Measurements from ENCODE around the gene NT5DC2.

The NT5DC2 gene

GRCh38 chr3:52525680-52526561 is 7.7 kb downstream of the NT5DC2 start:
- DNase-seq (ENCODE audit: low read depth, low spot score), result no peak

- no peak for DNase-seq (ENCODE audit: low read depth, low spot score)
Measured at GRCh38 chr3:52524752-52525679, 8.6 kb downstream of the NT5DC2 start.

- DNase-seq (ENCODE audit: low read depth, low spot score), result no peak
Measured at GRCh38 chr3:52524258-52524751, 9.4 kb downstream of the NT5DC2 start.

DNA sequence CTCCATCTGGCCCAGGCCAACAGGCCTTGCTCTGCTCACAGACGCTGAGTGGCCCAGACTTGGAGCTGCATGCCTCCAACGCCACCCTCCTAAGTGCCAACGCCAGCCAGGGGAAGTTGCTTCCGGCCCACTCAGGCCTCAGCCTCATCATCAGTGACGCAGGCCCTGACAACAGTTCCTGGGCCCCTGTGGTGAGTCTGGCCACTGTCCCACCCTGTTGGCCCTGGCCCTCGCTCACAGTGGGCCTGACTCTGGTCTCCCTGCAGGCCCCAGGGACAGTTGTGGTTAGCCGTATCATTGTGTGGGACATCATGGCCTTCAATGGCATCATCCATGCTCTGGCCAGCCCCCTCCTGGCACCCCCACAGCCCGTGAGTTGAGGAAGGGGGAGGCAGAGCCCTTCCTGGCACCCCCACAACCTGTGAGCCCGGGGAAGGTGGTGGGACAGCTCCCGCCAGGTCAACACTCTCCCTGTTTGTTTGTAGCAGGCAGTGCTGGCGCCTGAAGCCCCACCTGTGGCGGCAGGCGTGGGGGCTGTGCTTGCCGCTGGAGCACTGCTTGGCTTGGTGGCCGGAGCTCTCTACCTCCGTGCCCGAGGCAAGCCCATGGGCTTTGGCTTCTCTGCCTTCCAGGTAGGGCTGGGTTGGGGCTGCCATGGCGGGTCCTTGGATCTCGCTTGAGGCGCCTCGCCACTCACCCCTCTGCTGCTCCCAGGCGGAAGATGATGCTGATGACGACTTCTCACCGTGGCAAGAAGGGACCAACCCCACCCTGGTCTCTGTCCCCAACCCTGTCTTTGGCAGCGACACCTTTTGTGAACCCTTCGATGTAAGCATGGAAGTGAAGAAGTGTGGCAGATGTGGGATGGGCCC is 10.0 kb downstream of the NT5DC2 start:
- DNase-seq (ENCODE audit: low read depth, low spot score), result no peak

- DNase-seq (ENCODE audit: low read depth, low spot score), result no peak
Measured at GRCh38 chr3:52522651-52523251, 10.9 kb downstream of the NT5DC2 start.

DNA sequence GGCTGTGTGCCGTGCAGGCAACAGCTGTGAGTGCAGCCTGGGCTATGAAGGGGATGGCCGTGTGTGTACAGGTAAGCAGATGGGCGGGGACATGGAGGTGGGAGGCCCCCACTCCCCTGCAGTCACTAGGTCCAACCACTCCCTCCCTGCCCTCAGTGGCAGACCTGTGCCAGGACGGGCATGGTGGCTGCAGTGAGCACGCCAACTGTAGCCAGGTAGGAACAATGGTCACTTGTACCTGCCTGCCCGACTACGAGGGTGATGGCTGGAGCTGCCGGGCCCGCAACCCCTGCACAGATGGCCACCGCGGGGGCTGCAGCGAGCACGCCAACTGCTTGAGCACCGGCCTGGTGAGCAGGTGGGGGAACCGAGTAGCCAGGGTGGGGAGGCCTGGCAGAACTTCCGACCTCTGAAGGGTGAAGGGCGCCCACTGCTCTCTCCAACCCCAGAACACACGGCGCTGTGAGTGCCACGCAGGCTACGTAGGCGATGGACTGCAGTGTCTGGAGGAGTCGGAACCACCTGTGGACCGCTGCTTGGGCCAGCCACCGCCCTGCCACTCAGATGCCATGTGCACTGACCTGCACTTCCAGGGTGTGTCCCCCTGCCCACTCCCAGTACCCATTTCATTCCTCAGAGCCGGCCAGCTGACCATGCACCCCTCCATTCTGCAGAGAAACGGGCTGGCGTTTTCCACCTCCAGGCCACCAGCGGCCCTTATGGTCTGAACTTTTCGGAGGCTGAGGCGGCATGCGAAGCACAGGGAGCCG is 11.6 kb downstream of the NT5DC2 start:
- no peak for DNase-seq (ENCODE audit: low read depth, low spot score)

GRCh38 chr3:52521488-52521824 is 12.2 kb downstream of the NT5DC2 start:
- DNase-seq (ENCODE audit: low read depth, low spot score), result no peak

- DNase-seq (ENCODE audit: low read depth, low spot score), result no peak
Measured at GRCh38 chr3:52520716-52521487, 12.8 kb downstream of the NT5DC2 start.

- no peak for DNase-seq (ENCODE audit: low read depth, low spot score)
Measured at GRCh38 chr3:52520141-52520667, 13.5 kb downstream of the NT5DC2 start.

DNA sequence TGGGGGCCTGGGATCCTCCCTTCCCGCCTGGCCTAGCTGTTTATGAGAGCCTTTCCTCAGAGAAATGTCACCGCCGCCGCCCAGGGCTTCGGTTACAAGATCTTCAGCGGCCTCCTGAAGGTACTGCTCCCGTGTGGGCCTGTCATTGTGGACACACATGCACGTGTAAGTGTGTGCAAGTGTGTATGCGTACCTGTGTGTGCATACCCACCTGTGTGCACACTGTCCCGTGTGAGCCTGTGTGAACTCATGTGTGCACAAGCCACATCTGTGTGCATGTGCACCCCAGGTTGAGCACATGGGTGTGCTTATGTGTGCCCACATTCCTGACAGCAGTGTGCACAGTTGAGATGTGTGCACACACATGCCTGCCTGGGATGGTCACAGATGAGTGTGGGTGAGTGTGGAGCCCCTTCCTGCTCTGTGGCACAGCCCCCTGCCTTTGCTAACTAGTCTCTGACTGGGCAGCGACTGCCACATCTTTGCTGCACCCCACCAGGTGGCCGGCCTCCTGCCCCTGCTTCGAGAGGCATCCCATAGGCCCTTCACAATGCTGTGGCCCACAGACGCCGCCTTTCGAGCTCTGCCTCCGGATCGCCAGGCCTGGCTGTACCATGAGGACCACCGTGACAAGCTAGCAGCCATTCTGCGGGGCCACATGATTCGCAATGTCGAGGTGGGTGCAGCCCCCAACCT is 14.1 kb downstream of the NT5DC2 start:
- no peak for DNase-seq (ENCODE audit: low read depth, low spot score)

DNA sequence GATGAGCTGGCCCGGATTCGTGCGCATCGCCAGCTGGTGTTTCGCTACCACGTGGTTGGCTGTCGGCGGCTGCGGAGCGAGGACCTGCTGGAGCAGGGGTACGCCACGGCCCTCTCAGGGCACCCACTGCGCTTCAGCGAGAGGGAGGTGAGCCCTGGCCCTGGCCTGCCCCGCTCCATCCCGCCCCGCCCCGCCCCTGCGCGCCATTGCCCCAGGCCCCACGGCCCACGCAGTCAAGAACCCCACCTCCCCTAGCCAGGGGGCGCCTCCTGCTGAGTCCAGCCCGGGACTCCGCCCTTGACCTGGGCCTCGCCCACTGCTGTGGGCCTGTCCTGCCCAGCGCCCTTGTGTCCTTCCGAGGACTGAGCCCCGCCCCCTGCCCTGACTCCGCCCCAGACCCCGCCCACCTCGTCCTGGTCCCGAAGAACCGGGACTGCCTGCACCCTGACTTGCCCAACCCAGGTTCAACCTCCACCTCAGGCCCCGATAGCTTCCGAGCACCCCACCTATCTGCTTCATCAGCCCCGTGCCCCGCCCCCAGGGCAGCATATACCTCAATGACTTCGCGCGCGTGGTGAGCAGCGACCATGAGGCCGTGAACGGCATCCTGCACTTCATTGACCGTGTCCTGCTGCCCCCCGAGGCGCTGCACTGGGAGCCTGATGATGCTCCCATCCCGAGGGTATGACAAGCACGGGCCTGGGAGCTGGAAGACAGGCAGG is 14.8 kb downstream of the NT5DC2 start:
- DNase-seq (ENCODE audit: low read depth, low spot score), result no peak

DNA sequence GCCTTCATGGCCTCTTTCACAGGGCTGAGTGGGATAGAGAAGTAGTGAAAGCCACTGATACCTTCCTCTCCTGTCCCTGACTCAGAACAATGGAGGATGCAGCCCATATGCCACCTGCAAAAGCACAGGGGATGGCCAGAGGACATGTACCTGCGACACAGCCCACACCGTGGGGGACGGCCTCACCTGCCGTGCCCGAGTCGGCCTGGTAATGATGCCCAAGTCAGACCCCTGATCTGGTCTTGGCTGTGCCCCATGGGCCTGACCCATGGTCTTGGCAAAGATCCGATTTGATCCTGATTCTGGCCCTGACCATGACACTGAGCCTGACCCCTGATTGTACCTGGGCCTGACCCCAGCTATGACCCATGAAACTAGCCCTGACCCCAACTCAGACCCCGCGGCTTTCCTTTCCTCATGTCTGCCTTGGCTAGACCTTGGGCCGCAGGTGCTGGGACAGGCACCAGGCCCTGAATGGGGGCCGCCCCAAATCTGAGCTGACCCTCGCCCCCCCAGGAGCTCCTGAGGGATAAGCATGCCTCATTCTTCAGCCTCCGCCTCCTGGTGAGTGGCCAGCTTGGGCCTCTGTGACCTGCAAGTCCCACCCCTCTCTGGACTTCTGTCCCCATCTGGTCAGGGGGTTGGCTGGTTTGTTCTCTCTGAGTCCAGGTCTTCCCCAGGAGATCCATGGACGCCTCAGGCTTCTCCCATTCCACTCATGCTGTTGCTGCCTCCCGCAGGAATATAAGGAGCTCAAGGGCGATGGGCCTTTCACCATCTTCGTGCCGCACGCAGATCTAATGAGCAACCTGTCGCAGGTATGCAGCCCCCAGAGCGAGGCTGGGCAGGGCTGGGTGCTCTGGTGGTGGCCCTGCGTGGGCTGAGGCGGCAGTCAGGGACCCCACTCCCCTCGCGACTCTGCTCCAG is 15.6 kb downstream of the NT5DC2 start:
- DNase-seq (ENCODE audit: low read depth, low spot score), result no peak

- no peak for DNase-seq (ENCODE audit: low read depth, low spot score)
Measured at GRCh38 chr3:52516509-52517195, 17.0 kb downstream of the NT5DC2 start.

GRCh38 chr3:52515192-52515591 is 18.5 kb downstream of the NT5DC2 start:
- DNase-seq (ENCODE audit: low read depth, low spot score), result no peak

- DNase-seq (ENCODE audit: low read depth, low spot score), result no peak
Measured at GRCh38 chr3:52514576-52514975, 19.1 kb downstream of the NT5DC2 start.

GRCh38 chr3:52513281-52513680 is 20.4 kb downstream of the NT5DC2 start:
- no peak for DNase-seq (ENCODE audit: low read depth, low spot score)
